CD1c-positive myeloid dendritic cell (primary cell): ENCODE data around the gene SLC12A8.

ENCODE experiments used
- DNase-seq: peaks from one replicate; pipeline ENCODE4 v3.0.0-alpha.2; 2016; ENCODE audit errors: extremely low spot score

SLC12A8 gene

DNA sequence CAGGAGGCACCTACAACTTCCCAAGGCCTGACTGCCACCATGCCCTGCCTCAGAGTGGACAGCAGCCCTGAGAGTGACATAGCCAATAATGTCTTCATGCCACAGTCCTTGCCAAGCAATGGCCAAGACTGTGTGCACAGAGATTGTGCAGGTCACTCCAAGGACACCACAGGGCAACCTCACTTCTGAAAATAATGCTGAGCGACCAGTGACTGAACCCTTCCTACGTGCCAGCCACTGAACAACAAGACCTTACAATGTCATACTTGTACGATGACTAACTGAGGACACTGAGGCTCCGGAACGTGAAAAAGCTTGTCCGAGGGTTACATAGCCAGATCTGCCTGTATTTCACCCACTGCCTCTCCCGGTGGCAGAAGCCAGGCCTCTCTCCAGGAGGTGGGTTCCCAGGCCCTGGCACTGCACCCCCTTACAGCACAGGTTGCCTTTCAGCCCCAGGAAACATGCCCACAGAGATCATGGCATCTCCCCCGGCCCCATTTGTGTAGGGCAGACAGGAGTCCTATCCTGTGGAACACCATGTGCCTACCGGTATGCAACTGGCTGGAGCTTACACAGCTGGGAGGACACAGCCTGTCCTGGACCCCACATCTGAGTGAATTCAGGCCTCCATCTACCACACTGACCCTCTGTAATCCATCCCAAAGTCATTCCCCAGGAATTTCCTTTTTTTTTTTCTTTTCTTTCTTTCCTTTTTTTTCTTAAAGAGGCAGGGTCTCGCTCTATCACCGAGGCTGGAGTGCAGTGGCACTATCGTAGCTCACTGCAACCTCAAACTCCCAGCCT, 72.3 kb downstream of the SLC12A8 start:
- no peak for DNase-seq

DNA sequence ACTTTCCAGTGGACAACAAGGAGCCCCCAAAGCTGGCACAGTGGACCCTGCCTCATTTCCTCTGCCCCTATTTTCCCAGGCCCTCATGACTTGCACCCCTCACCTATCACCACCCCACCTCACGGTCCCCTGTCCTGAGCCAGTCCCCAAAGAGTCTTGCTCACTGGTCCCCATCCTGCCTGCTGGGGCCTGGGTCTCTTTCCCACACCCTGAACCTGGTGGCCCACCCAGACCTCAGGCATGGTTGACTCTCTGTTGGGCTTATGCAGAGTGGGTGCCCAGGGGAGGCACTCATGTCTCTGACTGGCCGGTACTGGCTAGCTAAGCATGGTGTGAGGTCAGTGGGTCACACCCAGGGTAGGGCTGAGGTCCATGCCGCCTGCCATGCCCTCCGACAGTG, 73.2 kb downstream of the SLC12A8 start:
- no peak for DNase-seq

DNA sequence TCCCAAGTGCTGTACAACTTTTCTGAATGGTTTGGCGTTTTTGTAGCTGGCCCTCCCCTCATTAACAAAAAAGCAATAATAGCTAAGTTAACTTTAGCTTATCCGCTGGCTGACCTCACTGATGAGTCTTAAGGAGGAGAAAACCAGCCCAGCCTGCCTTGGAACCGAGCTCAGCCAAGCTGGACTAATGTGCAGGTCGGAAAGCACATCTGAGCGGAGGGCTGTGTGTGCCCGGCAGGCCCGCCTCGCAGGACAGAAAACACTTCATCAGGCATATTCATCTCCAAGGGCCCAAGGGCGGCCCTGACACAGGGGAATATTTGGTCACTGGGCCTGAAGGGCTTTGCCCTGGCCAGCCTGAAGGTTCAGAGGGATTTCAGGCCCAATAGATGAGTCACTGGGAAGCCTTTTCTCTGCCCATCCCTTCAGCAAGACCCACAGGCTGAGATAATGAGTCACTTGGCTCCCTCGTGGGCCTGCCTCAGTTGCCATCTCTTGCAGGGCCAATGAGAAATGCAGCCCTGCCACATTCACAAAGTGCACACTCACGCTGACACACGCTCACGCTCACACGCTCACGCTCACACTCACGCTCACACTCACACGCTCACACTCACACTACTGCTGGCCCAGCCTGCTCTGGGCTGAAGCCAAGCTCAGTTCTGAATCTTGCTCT, 75.1 kb downstream of the SLC12A8 start:
- no peak for DNase-seq

DNA sequence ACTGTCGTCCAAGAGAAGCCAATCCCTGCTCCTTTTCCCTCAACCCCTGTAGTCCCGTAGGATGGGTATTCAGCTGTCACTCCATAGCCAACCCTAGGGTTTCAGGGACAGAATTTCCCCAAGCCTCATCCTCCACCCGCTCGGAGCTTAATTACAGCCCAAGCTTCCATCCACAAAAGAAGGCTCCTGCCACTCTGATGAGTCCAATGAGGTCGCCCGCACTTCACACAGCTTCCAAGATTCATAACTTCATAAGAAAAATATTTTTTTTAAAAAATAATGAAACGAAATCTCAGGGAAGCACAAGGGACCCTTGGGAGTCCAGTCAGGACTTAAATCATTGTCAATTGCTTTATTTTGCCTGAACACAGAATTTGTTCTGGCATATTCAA, 75.6 kb downstream of the SLC12A8 start:
- DNase-seq: no peak

DNA sequence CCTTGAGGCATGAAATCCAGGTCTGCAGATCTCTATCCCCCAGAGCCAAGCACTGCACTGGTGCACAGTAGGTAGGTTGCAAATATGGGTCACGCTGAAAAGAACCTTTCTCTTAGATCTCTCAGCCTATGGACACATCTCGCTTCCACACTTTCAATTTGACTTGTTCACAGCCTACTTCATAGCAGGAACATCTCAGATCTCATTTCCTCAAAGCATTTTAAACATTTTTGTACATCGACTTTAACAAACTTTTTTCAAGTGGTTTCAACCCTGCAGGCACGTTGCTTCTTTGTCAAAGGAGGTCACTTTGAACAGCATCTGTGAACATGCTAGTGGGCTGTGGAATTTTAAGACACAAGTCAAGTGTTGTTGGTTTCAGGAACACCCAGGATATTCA, 76.0 kb downstream of the SLC12A8 start:
- peak; percentile 49 for DNase-seq

DNA sequence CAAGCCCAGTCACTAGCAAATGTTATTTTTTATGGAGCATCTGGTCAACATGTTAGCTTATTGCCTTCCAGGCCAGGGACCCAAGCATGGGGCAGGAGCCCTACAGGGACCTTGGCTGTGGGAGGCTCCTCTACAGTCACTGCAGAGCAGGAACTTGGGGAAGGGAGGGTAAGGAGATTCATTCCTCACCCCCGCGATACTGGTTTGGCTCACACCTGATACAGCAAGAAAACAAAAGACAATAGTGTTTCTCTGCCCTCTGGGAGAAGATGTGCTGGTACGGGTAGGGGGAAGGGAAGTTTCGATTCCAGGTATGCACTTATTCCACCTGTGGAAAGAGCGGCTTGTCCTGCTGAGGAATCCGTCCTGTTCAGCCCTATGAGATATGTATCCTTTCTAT, 77.6 kb downstream of the SLC12A8 start:
- DNase-seq: no peak

DNA sequence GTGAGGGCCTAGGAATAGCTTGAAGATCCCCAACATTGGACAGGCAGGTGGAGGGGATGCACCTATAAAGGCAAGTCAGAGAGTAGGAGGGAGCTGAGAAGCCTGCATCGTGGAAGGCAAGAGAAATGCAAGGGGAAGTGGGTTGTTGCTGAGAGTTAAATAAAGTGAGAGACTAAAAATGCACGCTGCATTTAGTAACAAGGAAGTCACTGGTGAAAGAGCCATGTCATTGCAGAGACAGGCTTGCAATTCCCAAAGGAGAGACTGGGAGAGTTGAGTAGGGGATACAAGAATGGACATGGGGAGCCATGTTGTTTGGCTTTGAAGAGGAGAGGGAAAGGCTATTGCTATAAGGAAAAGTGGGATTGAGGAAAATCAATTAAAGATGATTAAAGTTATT, 79.7 kb downstream of the SLC12A8 start:
- peak; percentile 42 for DNase-seq

DNA sequence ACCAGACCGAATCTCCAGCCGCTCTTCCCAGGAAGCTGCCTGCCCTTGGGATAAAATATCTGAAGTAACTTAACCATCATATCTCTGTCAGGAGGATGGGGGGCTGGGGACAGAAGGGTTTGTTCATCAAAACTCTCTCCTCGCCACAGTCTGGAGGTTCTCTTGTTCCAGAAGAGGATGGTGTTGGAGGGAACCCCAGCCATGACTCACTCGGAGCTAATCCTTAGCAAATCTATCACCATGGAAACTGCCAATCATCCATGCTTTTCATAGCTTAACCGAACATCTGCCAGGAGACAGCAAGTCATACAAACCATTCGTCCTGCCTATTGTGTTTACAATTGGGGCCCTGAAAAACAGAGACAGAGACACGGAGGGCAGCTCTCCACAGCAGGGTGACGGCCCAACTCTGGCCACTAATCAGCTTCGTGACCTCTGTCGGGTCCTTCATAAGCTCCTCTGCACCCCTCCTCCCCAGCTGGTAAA, 83.0 kb downstream of the SLC12A8 start:
- DNase-seq: no peak

DNA sequence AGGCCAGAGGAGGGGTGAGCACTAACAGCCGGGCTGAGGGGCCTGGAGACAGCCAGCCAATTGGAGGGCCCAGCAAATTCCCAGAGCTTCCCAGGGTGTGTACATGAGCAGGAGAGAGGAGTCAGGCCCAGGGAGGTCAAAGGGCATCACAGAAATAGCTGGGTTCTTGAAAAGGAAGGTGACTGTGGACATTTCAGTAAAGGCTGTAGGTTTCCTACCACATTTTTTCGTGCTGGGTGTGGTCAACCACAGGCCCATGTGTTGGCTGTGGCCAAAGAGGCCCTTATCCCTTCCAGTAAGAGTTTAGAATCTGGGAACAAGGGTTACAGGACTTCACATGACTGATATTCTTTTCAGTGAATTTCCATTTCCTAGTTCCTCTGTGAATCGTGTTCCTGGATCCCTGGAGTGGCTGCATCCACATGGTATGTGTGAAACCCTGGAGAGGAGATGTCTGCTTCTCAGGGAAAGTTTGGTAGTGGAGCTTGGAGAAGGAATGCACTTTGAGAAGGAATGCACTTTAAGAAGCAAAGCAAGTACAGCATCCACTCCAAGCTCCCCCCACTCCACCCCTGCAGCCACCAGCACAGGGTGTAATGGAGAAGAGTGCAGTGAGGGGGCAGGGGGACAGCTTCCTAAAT, 83.6 kb downstream of the SLC12A8 start:
- peak; percentile 62 for DNase-seq

DNA sequence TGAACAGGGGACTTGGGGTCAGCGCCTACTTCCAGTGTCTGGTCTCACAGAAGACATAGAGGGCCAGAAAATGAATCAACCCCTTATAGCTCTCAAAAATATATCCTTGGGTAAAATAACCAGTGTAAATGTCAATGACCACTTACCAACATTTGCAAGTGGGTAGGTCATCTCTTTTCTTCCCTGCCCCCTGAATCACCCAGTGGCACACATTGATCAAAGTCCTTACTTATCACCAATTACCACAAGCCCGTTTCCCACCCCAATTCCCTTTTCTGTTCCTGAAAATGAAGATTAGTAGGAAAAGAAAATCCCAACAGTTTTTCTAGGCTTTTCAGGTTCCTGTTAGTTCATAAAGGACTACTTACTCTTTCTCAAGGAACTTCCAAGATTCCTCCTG, 86.2 kb downstream of the SLC12A8 start:
- DNase-seq: no peak

DNA sequence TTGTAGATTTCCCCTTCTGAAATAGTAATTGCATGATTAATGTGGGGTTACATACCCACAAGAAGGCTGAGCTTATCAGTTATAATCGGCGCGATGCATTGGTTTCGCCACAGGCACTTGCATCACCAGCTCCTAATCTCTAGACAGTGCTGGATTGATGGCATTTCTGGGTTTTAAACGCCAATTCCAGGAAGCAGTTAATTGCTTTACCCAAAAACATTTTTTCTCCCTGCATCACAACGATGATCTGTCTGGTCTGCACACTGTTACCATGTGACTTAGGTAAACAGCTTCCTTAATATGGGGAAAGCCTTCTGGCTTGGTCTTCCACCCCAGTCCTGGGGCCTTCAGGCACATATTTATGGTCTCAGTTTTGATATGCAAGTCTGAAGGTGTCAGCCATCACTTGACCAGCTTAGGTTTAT, 86.7 kb downstream of the SLC12A8 start:
- peak; percentile 19 for DNase-seq

DNA sequence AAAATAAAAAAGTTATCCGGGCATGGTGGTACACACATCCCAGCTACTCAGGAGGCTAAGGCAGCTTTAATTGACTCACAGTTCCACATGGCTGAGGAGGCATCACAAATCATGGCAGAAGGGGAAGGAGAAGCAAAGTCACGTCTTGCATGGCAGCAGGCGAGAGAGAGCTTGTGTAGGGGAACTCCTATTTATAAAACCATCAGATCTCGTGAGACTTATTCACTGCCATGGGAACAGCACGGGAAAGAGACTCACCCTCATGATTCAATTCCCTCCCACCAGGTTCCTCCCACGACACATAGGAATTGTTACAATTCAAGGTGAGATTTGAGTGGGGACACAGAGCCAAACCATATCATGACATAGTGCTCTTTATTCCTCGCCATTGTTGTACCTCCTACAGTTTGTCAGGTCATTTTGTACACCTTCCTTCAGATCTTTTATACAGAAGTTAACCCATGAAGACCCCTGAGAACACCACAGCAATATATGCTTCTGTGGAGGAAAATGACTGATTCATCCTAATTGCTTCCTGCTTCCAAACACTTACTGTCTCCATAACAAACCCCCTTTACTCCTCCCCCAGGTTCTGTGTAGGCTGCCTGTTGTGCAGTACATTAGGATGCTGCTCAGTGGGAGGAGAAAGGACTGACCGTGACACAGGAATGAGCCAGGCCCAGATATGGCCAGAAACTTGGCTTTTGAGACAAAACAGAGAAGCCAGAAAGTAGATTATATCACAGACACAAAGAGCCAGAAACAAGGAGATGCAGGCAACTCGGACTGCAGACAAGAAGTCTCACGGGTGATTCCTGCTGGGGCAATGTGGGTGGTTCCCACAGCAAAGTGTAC, 88.9 kb downstream of the SLC12A8 start:
- DNase-seq: peak; percentile 67

DNA sequence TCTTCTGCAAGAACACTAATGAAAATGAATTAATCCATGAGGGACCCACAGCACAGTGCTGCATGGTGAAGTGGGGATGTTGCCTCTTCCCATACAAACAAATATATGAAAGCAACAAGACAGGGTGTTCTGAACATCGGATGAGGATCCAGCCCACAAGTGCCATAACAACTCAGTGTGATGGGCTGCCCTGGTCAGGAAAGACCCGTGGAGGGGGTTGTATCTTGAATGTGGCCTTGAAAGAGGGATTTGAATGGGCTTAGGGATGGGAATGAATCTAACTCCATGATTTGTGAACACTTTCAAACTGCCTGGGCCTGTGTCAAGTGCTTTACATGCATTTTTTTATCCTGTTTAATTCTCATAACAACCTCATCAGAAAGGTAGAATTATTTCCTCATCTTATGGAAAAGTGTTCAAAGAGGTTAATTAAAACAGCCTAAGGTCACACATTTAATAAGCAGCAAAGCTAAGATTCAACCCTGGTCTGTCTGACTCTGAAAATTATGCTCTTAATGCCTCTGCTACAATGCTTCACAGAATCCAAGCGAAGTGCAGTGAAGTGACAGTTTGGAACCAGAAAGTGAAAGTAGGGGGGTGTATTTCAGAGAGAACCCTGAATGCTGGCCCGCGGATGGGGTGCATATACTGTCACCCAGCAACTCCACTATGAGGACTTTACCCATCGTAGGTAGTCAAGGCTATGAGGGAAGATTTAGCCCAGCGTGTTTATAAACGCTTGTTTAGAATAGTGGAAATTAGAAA, 91.1 kb downstream of the SLC12A8 start:
- DNase-seq: no peak

DNA sequence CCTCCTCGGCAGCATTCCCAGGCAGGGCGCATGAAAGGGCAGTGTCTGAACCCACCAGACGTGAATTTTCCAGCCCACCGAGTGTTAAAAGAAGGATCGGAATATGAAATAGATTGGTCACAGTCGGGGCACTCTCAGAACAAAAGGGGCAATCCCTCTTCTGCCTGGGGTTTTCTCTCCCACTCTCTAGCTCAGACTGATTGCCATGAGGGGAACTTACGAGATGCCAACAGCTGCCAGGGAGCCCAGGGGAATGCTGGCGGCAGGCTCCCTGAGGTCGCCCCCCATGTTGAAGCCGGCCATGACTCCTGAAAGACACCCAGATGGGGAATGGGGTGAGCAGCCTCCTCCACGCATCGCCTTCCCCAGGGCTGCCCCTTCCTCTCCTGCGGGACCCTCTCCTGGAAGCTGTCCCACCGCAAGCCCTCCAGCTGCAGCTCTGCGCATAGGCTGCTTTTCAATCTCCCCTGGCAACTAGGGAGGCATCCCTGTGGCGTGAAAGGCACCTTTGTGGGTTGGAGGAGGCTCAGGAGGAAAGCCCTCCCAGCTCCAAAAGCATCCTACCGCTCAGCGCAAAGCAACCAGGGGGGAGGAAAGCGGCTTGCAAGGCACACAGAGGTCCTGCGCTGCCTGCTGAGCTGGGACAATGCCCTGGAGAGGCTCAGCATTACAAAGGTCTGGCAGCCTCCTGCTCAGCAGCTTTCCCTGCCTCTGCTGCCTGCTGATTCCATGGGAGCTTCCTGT, 92.0 kb downstream of the SLC12A8 start:
- DNase-seq: no peak

DNA sequence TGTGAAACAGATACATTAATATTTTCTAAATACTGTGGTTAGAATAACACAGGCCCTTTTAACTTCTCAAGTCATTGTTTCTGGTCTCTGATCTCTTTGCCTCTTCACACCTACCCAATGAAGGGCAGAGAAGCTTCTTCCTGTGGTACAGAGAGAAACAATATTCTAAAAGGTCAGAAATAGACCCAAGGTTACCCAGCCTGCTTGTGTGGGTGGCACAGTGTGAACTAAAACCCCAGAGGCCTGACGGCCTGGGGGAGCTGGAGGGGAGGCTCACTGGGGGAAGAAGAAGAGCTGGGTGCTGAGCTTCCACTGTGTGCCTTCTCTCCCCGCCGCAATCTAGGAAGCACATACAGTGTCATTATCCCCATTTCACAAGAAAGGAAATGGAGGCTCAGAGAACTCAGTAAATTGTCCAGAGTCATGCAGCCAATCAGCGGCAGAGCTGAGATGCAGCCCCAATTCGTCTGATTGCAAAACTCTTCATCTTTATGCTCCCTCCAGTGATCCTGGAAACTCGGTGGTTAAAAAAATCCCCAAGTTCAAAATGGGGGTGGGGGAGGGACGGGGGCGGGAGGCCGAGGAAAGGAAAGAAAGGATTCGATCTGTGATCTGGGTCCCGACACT, 92.7 kb downstream of the SLC12A8 start:
- DNase-seq: peak; percentile 39

DNA sequence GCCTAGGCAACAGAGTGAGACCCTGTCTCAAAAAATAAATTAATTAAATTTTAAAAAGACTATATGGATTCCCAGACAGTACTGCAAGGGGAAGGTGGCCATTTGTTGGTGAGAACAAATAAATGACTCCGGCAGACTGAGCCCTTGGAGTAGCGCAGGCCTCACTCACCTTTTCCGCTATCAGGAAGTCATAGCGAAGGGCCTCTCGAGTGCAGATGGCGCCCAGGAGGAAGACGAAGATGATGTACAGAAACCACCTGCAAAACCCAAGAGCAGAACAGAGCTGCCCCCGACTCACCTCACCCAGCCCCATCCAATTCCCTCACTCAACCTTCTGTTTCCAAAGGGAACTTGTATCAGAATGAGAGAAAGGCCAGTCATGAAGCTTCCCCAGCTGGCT, 93.9 kb downstream of the SLC12A8 start:
- no peak for DNase-seq

DNA sequence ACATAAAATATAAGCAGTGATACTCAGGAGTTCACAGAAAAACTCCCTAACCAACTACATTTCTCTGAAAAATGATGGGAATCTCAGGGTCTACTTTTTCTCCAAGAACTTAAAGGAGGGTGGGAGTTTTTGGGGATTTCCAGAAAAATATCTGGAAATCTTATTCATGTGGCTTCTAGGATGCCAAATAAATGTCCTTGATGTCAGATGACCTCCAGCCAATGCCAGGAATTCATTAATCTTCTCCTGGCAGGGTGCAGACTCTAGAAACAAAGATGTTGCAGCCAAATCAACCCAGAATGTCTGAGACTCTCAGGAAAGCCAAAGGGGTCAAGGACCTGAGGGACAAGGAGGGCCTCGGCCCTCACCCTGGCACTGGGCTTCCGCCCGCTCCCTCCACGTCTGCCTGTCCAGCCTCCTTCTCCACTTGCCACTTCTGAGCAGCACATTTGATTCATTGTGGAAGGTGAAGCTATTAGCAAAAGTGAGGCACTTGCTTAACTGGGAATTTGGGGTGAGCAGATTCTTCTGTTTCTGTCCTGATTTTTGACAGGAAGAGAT, 94.8 kb downstream of the SLC12A8 start:
- DNase-seq: no peak

DNA sequence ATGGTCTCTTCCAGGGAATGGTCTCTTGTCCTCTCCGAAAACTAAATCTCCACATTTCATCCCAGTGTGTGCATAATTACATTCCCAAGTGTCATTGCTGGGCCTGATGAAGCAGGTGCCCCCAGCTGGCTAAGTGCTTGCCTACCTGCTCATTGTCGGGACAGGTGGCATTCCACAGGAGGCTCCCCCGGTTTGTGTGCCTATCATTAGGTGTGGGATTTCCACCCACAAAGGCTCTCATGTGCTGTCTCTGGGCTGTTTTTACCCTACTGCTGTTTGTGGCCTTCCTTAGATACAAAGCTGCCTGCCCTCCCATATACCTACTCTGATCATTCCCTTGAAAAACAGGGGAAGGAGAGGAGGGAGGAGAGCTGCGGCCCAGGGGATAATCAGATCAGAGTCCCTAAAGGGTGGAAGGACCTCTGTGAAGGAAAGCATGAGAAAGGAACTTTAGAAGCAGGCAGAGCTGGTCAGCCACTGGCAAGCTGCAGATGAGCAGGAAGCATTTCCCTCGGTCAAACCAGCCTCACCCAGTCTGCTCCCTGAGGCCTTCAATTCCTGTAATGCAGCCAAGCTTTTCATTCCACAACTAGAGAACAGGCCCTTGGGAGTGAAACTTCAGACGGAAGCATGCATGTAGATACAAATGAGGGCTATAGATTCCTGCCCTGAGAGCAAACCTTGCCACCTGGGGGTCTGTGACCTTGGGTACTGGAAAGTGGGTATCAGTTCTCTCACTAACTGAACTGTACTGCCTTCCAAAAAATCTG, 96.1 kb downstream of the SLC12A8 start:
- DNase-seq: no peak

DNA sequence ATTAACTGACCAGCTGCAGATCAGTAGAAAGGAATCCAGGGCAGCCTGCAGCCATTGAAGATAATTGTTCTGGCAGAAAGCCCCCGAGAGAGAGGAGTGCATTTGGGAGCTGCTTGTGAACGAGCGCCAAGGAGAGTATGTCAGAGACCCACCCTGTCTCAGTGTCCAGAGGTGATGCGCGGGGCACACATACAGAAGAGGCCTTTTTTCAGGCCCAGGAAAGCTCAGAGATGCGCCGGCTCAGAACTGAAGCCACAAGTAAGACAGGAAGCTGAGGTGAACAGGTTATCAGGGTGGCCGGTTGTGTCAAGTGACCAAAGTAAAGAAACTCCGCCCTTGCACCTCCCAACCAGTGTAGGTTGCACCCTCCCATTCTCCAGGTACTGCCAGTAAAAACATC, 96.9 kb downstream of the SLC12A8 start:
- DNase-seq: no peak
